IPS-NIHi11 (cell line): ENCODE measurements around the gene KRT222.

Experiments
- DNase-seq: peaks from one replicate; pipeline ENCODE4 v3.0.0; 2012; ENCODE audit warnings: mixed read lengths, low spot score

Gene KRT222

GRCh38 chr17:40664582-40665333, at the start of gene KRT222:
KRT222 (minus strand) TSS chr17:40665177; CDS start chr17:40665099, 78 bp downstream.
- DNase-seq = no peak

GRCh38 chr17:40714473-40714872, 49.5 kb upstream of the KRT222 start:
- DNase-seq = no peak

- no peak for DNase-seq
Measured at GRCh38 chr17:40707745-40708144, 42.8 kb upstream of the KRT222 start.

GRCh38 chr17:40705584-40705983, 40.6 kb upstream of the KRT222 start:
- DNase-seq = no peak

DNA sequence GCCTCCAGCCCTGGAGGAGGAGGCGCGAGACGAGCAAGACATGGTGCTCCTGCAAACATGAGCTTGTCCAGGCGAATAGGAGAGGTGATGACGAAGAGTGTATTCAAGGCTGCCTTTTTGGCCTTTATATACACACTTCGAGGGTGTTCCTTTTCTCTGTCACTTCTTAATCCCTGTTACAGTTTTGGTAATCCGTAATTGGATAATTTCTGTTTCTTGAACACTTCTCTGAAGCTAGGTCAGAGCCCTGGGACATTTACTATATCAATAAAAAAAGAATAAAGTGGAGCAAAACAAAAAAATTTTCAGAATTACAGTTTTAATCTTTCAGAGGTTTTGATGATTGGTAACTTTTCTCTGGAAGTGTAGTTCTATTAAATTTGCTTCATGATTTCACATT, 38.7 kb upstream of the KRT222 start, which contains the start of gene KRT24:
TSS of gene KRT24 (minus strand) at position 101 of the 400 bp plus-strand sequence. CDS start at position 42, 59 bp downstream.
- DNase-seq = no peak

DNA sequence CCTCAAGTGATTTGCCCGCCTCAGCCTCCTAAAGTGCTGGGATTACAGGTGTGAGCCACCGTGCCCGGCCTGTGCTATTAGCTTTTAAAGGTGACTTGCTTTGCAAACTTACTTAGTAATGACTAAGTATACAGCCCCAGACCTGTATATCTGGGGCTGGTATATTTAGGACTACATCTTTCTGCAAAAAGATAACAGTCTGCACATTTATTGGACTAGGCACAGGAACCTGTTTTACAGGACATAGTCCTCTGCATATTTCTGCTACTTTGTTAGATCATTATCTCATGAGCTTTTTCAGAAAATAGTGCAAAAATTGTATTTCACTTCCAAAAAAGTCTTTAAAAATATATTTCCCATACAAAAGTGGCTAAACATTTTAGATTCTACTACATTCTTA, 37.3 kb upstream of the KRT222 start:
- DNase-seq = no peak

- DNase-seq = no peak
Measured at GRCh38 chr17:40699853-40700252, 34.9 kb upstream of the KRT222 start.

DNA sequence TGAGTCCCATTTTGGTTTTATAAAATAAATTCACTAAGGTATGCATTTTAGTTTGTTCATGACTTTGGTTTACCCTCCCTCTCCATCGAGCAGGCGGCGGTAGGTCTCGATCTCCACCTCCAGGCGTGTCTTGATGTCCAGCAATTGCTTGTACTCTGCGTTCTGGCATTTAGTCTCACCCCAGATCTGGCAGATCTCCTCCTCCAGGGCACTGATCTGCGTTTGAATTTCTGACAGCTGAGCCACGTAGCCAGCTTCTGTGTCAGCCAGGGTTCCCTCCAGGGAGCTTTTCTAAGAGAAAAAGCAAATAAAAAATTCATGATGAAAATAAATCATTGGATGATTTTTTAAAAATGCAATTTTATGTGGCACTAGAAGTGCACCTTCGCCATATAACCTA, 34.4 kb upstream of the KRT222 start:
- DNase-seq = no peak

DNA sequence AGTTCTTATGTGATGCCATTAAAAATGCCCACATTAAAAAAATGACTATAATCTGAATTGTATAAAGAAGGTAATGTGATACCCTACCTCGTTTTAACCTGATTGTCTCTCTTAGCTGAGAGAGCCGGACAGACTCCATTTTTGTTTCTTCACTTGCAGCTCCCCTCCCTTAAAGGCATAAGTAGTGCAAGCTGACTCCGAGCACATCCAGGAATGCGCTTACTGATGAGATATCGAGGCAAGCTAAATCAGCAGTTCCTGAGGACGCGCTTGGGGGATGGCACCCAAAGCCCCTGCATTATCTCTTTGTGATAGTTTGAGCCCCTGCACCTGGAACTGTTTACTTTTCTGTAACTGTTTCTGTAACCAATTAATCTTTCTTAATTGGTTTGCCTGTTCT, 32.3 kb upstream of the KRT222 start:
- no peak for DNase-seq

GRCh38 chr17:40696651-40697072, 31.7 kb upstream of the KRT222 start:
- DNase-seq = no peak

DNA sequence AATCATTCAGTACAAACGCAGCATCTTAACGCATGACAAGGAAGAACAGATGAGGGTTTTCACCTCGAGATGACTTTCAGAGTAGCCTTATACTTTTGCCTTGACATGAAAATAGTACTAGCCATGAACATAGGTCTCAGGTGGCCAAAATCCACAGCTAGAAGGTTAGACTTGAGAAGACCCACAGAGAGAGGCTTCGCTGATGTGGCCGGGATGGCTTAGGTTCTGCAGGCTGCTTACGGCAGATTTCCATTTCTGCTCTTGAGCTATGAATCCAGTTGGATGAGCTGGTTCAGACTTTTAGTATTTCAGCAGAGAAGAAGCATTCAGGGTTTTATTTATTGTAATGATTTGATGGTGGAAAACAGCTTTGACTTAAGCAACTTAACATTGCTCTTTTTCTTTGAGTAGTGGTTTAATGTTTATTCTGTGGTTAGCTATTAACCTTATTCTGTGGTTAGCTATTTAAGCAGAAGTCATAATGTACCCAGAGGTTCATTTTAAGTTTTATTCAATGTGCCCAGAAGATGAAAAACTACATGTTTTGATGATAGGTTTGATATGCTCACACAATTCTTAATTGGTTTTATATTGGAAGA, 31.0 kb upstream of the KRT222 start:
- no peak for DNase-seq

DNA sequence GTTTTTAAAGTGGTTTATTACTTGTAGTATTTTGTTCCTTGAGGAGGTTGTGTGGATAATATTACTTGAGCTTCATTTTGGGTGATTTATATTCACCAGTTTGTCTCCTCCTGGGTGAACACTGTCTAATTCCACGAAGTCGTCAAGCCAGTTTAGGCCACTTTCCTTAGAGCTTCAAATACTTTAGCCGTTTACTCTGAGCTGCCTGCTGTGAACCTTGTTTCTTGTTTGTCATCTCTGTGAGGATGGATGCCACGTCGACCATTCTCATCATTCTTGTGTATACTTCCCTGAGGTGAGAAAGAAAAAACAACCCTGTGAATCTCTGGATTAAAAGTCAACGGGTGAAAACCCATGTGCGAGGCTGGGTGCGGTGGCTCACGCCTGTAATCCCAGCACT, 29.6 kb upstream of the KRT222 start:
- DNase-seq = no peak

GRCh38 chr17:40687106-40687505, 22.1 kb upstream of the KRT222 start:
- no peak for DNase-seq

GRCh38 chr17:40686192-40686591, 21.2 kb upstream of the KRT222 start:
- DNase-seq = no peak

DNA sequence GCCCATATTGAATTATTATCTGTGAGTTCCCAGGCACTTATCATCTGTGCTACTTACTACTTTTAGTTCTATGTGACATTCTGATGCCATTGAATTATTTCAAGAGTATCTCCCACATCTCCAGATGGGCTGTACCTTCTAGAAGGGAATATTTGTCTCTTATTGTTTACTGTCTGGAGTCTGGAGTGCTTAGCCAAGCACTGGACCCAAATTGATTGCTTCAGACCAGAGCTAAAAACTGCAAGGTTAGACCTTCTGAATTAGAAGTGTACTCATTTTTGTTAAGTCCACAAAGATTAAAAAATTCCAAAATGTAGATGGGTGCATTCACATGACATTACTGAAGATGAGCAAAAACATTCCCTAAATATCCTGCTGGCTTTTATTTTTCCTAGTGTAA, 16.0 kb upstream of the KRT222 start:
- no peak for DNase-seq

DNA sequence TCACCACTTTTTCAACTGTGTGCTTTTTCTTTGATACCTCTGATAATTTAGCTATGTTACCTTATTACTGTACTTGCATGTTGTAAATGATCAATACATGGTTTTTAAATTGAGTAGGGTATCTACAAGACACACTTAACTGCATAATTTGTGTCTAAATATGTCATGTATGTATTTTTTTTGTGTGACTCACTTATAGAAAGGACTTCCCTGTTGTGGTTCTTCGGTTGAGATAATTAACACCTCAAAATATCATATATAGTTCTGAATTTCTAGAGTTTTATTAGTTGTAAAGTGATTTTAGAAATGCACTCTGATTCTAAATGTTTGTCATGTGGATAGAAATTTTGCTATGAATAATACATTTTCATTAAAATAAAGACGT, 14.5 kb upstream of the KRT222 start:
- DNase-seq = no peak

DNA sequence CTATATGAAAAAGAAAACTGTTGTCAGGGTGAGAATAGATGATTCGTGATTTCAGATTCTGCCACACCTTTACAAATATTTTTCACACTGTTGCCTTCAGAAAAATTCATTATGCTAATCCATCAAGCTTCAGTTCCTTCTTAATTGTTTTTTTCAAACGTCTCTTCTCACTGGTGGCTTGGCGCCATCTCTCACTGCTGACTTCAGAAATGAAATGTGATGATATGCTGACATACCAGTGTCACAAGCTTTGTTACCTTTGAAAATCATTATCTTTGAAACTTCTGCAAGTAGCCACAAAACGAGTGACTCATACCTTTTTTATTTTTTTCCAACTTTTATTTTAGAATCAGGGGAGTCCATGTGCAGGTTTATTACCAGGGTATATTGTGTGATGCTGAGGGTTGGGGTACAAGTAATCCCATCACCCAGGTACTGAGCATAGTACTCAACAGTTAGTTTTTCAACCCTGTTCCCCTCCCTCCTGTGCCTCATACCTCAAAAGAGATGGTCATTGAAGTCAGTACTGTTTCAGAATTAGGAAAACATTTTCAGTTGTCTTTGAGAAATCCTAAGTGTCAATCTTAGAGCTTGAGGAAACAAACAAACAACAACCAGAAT, 14.0 kb upstream of the KRT222 start:
- DNase-seq = no peak

DNA sequence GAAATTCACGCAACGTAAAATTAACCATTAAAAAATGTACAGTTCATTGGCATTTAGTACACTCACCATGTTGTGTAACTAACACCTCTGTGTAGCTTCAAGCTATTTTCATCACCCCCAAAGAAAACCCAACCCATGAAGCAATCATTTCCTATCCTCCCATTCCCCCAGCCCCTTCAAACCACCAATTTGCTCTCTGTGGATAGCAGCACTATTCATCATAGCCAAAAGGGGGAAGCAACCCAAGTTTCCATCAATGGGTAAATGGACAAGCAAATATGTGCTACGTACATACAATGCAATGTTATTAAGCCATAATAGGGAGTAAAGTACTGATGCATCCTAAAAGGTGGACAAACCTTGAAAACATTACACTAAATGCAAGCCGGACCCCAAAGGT, 10.9 kb upstream of the KRT222 start:
- no peak for DNase-seq

DNA sequence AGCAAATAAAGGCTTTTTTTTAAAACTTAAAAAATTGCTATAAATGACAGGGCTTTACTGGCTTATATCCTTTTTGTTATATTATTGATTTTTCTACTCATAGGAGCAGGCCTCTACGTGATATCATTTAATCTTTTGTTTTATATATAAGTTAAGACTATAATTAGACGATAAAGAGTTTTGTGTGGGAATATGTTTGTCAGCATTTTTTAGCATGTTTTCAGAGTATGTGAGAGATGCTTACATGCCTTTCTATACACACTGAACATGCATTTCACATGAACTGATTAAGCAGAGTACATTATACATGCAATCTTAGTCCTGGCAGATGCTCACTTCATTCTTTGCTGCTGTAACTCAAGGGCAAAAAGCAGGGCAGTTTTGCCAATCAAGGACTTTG, 7.7 kb upstream of the KRT222 start:
- no peak for DNase-seq

- DNase-seq = no peak
Measured at GRCh38 chr17:40671282-40671681, 6.3 kb upstream of the KRT222 start.

GRCh38 chr17:40666331-40666730, 1.4 kb upstream of the KRT222 start:
- DNase-seq = no peak

GRCh38 chr17:40663252-40663651, 1.7 kb downstream of the KRT222 start:
- DNase-seq = no peak

DNA sequence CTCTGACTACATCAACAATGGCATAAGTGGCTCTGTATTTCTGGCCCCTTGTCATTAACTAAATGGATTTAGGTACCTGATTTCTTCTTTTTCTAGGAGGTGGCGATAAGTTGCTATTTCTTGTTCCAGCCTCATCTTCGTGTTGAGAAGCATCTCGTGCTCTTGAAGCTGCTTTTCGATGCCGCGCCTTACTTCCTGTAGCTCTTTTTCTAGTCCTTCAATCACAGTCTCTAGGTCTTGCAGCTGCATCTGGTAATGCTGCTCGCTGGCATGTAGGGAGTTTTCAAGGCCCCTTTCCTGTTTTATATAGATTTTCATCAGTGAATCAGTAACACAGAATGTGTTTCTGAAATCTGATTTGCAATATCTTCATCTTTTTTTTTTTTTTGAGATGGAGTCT, 5.1 kb downstream of the KRT222 start:
- DNase-seq = no peak
